HEK293 (cell line): ENCODE data around the gene APEX1.
A peak's percentile ranks its signal among the peaks of the same experiment; 100 is the strongest.

ENCODE experiments used
- CTCF ChIA-PET: fragments of 350-600 bp; formaldehyde crosslinking; extraction: SDS; loops from one replicate; lab custom pipeline; 2021; ENCODE audit warnings: antibody characterized with exemption; lab: Yijun Ruan, JAX
- POLR2A ChIA-PET: fragments of 300-600 bp; formaldehyde crosslinking; extraction: SDS; loops from one replicate; lab custom pipeline; 2020; ENCODE audit warnings: antibody characterized with exemption, inconsistent platforms; lab: Yijun Ruan, JAX
- H3K27ac ChIP-seq: fragments of 200-500 bp; sonication (Bioruptor generic); 2 replicates; pipeline ENCODE4 v1.5.1; 2014; ENCODE audit warnings: low read depth, low read length, control low read depth, inconsistent platforms; ENCODE audit errors: extremely low read depth
- H3K36me3 ChIP-seq, 2 experiments: fragments of 200-500 bp in 1 of 2; sonication (Bioruptor generic) in 1 of 2; 1 replicate in 1 of 2; 2 replicates in 1 of 2; pipeline ENCODE4 v1.5.1; 2014 to 2017; ENCODE audit warnings: inconsistent platforms in 2 of 2, low read length in 2 of 2; ENCODE audit not compliant: control insufficient read depth in 2 of 2, insufficient read depth in 1 of 2
- H3K4me1 ChIP-seq: fragments of 200-500 bp; sonication (Bioruptor generic); 2 replicates; pipeline ENCODE4 v1.5.1; 2014; ENCODE audit warnings: mild to moderate bottlenecking, low read length, inconsistent platforms; ENCODE audit not compliant: control insufficient read depth, insufficient read depth
- H3K4me3 ChIP-seq: 2 replicates; pipeline ENCODE4 v1.5.1; 2011; ENCODE audit warnings: low read depth, mild to moderate bottlenecking, control low read depth, low read length, moderate library complexity
- H3K9me3 ChIP-seq: fragments of 200-500 bp; sonication (Bioruptor generic); 2 replicates; pipeline ENCODE4 v1.5.1; 2014; ENCODE audit warnings: low read depth, low read length, inconsistent platforms; ENCODE audit not compliant: control insufficient read depth, insufficient read depth
- ATF2 ChIP-seq: fragments of 450-650 bp; formaldehyde crosslinking; IDR thresholded peaks from 2 replicates; pipeline ENCODE4 v1.5.1; 2016; ENCODE audit warnings: missing biosample characterization, missing genetic modification characterization, low read depth
- EGR2 ChIP-seq: fragments of 450-650 bp; formaldehyde crosslinking; IDR thresholded peaks from 2 replicates; pipeline ENCODE4 v1.5.1; 2016; ENCODE audit warnings: low read depth, missing biosample characterization, missing genetic modification characterization
- FEZF1 ChIP-seq: fragments of 450-650 bp; formaldehyde crosslinking; IDR thresholded peaks from 2 replicates; pipeline ENCODE4 v1.5.1; 2016; ENCODE audit warnings: missing biosample characterization, missing genetic modification characterization
- GLIS2 ChIP-seq: fragments of 450-650 bp; formaldehyde crosslinking; IDR thresholded peaks from 2 replicates; pipeline ENCODE4 v1.5.1; 2016; ENCODE audit warnings: missing biosample characterization, missing genetic modification characterization
- KLF10 ChIP-seq: fragments of 450-650 bp; IDR thresholded peaks from 2 replicates; pipeline ENCODE4 v1.5.1; 2018; ENCODE audit warnings: missing biosample characterization, mild to moderate bottlenecking, missing genetic modification characterization
- KLF9 ChIP-seq: fragments of 450-650 bp; formaldehyde crosslinking; IDR thresholded peaks from 2 replicates; pipeline ENCODE4 v1.5.1; 2016; ENCODE audit warnings: missing biosample characterization, missing genetic modification characterization, low read depth
- OVOL3 ChIP-seq: fragments of 450-650 bp; formaldehyde crosslinking; IDR thresholded peaks from 2 replicates; pipeline ENCODE4 v1.5.1; 2016; ENCODE audit warnings: missing biosample characterization, missing genetic modification characterization
- RBAK ChIP-seq: fragments of 450-650 bp; formaldehyde crosslinking; IDR thresholded peaks from 2 replicates; pipeline ENCODE4 v1.5.1; 2016; ENCODE audit warnings: missing biosample characterization, missing genetic modification characterization
- TCF7L2 ChIP-seq: IDR thresholded peaks from 2 replicates; pipeline ENCODE4 v1.6.1; 2011; ENCODE audit warnings: low read depth, mild to moderate bottlenecking, inconsistent platforms, low read length, moderate library complexity, borderline replicate concordance
- WT1 ChIP-seq: fragments of 450-650 bp; formaldehyde crosslinking; IDR thresholded peaks from 2 replicates; pipeline ENCODE4 v1.5.1; 2016; ENCODE audit warnings: missing biosample characterization, missing genetic modification characterization
- ZFP3 ChIP-seq: fragments of 450-650 bp; formaldehyde crosslinking; IDR thresholded peaks from 2 replicates; pipeline ENCODE4 v1.5.1; 2016; ENCODE audit warnings: low read depth, missing biosample characterization, missing genetic modification characterization
- ZIC2 ChIP-seq: fragments of 450-650 bp; formaldehyde crosslinking; IDR thresholded peaks from 2 replicates; pipeline ENCODE4 v1.5.1; 2016; ENCODE audit warnings: missing biosample characterization, missing genetic modification characterization
- ZNF112 ChIP-seq: fragments of 450-650 bp; formaldehyde crosslinking; IDR thresholded peaks from 2 replicates; pipeline ENCODE4 v1.5.0; 2017; ENCODE audit warnings: missing biosample characterization, missing genetic modification characterization
- ZNF132 ChIP-seq: fragments of 450-650 bp; formaldehyde crosslinking; IDR thresholded peaks from 2 replicates; pipeline ENCODE4 v1.5.1; 2017; ENCODE audit warnings: missing biosample characterization, missing genetic modification characterization, borderline replicate concordance
- ZNF175 ChIP-seq: fragments of 450-650 bp; formaldehyde crosslinking; IDR thresholded peaks from 2 replicates; pipeline ENCODE4 v1.5.1; 2016; ENCODE audit warnings: missing biosample characterization, missing genetic modification characterization
- ZNF19 ChIP-seq: fragments of 450-650 bp; formaldehyde crosslinking; IDR thresholded peaks from 2 replicates; pipeline ENCODE4; 2016; ENCODE audit warnings: missing biosample characterization, missing genetic modification characterization, low read depth
- ZNF214 ChIP-seq: fragments of 450-650 bp; formaldehyde crosslinking; IDR thresholded peaks from 2 replicates; pipeline ENCODE4 v1.5.1; 2017; ENCODE audit warnings: missing biosample characterization, mild to moderate bottlenecking, missing genetic modification characterization, borderline replicate concordance
- ZNF292 ChIP-seq: fragments of 450-650 bp; formaldehyde crosslinking; IDR thresholded peaks from 2 replicates; pipeline ENCODE4 v1.5.1; 2016; ENCODE audit warnings: low read depth, missing biosample characterization, missing genetic modification characterization, borderline replicate concordance
- ZNF37A ChIP-seq: fragments of 450-650 bp; IDR thresholded peaks from 2 replicates; pipeline ENCODE4 v1.5.1; 2018; ENCODE audit warnings: missing biosample characterization, missing genetic modification characterization
- ZNF404 ChIP-seq: fragments of 450-650 bp; formaldehyde crosslinking; IDR thresholded peaks from 2 replicates; pipeline ENCODE4 v1.5.1; 2017; ENCODE audit warnings: missing biosample characterization, missing genetic modification characterization
- ZNF449 ChIP-seq: fragments of 450-650 bp; formaldehyde crosslinking; IDR thresholded peaks from 2 replicates; pipeline ENCODE4 v1.5.1; 2017; ENCODE audit warnings: missing biosample characterization, mild to moderate bottlenecking, missing genetic modification characterization, moderate library complexity
- ZNF529 ChIP-seq: fragments of 450-650 bp; formaldehyde crosslinking; IDR thresholded peaks from 2 replicates; pipeline ENCODE4 v1.5.1; 2017; ENCODE audit warnings: missing genetic modification characterization, missing biosample characterization; ENCODE audit not compliant: insufficient replicate concordance
- ZNF548 ChIP-seq: fragments of 450-650 bp; formaldehyde crosslinking; IDR thresholded peaks from 2 replicates; pipeline ENCODE4 v1.5.1; 2016; ENCODE audit warnings: missing biosample characterization, missing genetic modification characterization
- ZNF596 ChIP-seq: fragments of 450-650 bp; IDR thresholded peaks from 2 replicates; pipeline ENCODE4 v1.5.0; 2018; ENCODE audit warnings: missing biosample characterization, mild to moderate bottlenecking, missing genetic modification characterization, moderate library complexity
- ZNF600 ChIP-seq: fragments of 450-650 bp; formaldehyde crosslinking; IDR thresholded peaks from 2 replicates; pipeline ENCODE4 v1.5.1; 2016; ENCODE audit warnings: missing biosample characterization, missing genetic modification characterization
- ZNF707 ChIP-seq: fragments of 450-650 bp; formaldehyde crosslinking; IDR thresholded peaks from 2 replicates; pipeline ENCODE4 v1.5.1; 2016; ENCODE audit warnings: missing biosample characterization, missing genetic modification characterization
- ZNF76 ChIP-seq: fragments of 450-650 bp; formaldehyde crosslinking; IDR thresholded peaks from 2 replicates; pipeline ENCODE4; 2016; ENCODE audit warnings: low read depth, missing biosample characterization, missing genetic modification characterization, borderline replicate concordance
- ZNF768 ChIP-seq: fragments of 450-650 bp; formaldehyde crosslinking; IDR thresholded peaks from 2 replicates; pipeline ENCODE4 v1.5.1; 2018; ENCODE audit warnings: missing biosample characterization, mild to moderate bottlenecking, missing genetic modification characterization
- ZNF843 ChIP-seq: fragments of 450-650 bp; formaldehyde crosslinking; IDR thresholded peaks from 2 replicates; pipeline ENCODE4 v1.5.1; 2016; ENCODE audit warnings: missing biosample characterization, missing genetic modification characterization
- ZSCAN5A ChIP-seq: fragments of 450-650 bp; formaldehyde crosslinking; IDR thresholded peaks from 2 replicates; pipeline ENCODE4 v1.5.1; 2016; ENCODE audit warnings: missing biosample characterization, missing genetic modification characterization
- TF ChIP-seq, protein P1 (sequence below): fragments of 450-650 bp; formaldehyde crosslinking; IDR thresholded peaks from 2 replicates; pipeline ENCODE4 v1.5.1; 2016; ENCODE audit warnings: missing biosample characterization, missing genetic modification characterization

APEX1 gene

GRCh38 chr14:20454516-20455354 lies at the start of gene APEX1, which contains the start of gene OSGEP:
TSS of gene APEX1 (plus strand) at chr14:20455226. CDS start at chr14:20455646, 420 bp downstream.
TSS of gene OSGEP (minus strand) at chr14:20454812. CDS start at chr14:20454683, 129 bp downstream.
- Histone ChIP-seq H3K36me3 (peaks cover 46 to 71% of the 10 kb centered on the region in 2 experiments), H3K27ac (peak within 1 kb of the TSS; percentile 87), H3K9me3 (no peaks in the 10 kb centered on the region), H3K4me3 (peak within 1 kb of the TSS; percentile 91), H3K4me1 (no peaks in the 10 kb centered on the region; the same call in none of the 2 replicates)
- ChIA-PET POLR2A (interaction anchor here (0.6 to 3.0 kb wide), 17 partner anchors 13 to 230 kb away, joined by 3 to 51 read pairs (median 3); partner anchors contain the start of genes CCNB1IP1, KLHL33, PARP2 and PNP), CTCF (interaction anchor here (0.6 to 1.3 kb wide), 9 partner anchors 10 to 534 kb away, joined by 3 to 4 read pairs (median 3); no protein-coding TSS in a partner anchor)
- TF ChIP-seq TCF7L2 (no peak), ZNF768 (no peak; the same call in 1 of the 2 replicates), KLF10 (peak; percentile 67; the same call in 1 of the 2 replicates), KLF9 (tag by site-specific recombination) (peak; percentile 93), ZNF175 (tag by site-specific recombination) (peak; percentile 93; the same call in 1 of the 2 replicates), ZNF19 (tag by site-specific recombination) (0 out of 2 replicates have a peak, but pooled peaks have one; percentile 40), ZNF529 (tag by site-specific recombination) (no peak), ZNF76 (tag by site-specific recombination) (peak; percentile 70; the same call in 1 of the 2 replicates), ZNF37A (tag by site-specific recombination) (no peak), ZFP3 (no peak), ZNF292 (tag by site-specific recombination) (0 out of 2 replicates have a peak, but pooled peaks have one; percentile 80), ZNF449 (tag by site-specific recombination) (peak; percentile 7), ZNF214 (tag by site-specific recombination) (no peak), GLIS2 (tag by site-specific recombination) (no peak), RBAK (tag by site-specific recombination) (no peak), ATF2 (tag by site-specific recombination) (peak; percentile 28; the same call in 1 of the 2 replicates), ZNF548 (tag by site-specific recombination) (no peak), ZNF707 (tag by site-specific recombination) (no peak), ZIC2 (tag by site-specific recombination) (no peak), WT1 (0 out of 2 replicates have a peak, but pooled peaks have one; percentile 9), EGR2 (tag by site-specific recombination) (peak; percentile 59), ZNF112 (tag by site-specific recombination) (no peak), OVOL3 (peak; percentile 96), ZNF404 (tag by site-specific recombination) (no peak), ZNF600 (tag by site-specific recombination) (peak; percentile 89), ZNF596 (tag by site-specific recombination) (no peak), FEZF1 (peak; percentile 88), ZSCAN5A (tag by site-specific recombination) (no peak), ZNF132 (tag by site-specific recombination) (no peak), ZNF843 (tag by site-specific recombination) (no peak)
- TF ChIP-seq, protein P1, sequence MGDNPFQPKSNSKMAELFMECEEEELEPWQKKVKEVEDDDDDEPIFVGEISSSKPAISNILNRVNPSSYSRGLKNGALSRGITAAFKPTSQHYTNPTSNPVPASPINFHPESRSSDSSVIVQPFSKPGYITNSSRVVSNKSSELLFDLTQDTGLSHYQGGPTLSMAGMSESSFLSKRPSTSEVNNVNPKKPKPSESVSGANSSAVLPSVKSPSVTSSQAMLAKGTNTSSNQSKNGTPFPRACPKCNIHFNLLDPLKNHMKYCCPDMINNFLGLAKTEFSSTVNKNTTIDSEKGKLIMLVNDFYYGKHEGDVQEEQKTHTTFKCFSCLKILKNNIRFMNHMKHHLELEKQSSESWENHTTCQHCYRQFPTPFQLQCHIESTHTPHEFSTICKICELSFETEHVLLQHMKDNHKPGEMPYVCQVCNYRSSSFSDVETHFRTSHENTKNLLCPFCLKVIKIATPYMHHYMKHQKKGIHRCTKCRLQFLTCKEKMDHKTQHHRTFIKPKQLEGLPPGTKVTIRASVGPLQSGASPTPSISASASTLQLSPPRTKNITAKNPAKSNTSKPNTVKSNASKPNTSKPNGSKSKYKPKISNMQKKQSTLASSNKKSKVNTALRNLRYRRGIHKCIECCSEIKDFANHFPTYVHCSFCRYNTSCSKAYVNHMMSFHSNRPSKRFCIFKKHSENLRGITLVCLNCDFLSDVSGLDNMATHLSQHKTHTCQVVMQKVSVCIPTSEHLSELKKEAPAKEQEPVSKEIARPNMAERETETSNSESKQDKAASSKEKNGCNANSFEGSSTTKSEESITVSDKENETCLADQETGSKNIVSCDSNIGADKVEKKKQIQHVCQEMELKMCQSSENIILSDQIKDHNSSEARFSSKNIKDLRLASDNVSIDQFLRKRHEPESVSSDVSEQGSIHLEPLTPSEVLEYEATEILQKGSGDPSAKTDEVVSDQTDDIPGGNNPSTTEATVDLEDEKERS (tag by site-specific recombination), result no peak
